Thyroid gland (tissue), 4 donors: ENCODE measurements around the gene BLOC1S6.

Experiments
- POLR2A ChIP-seq, 2 donors: fragments of 450-650 bp; IDR thresholded peaks; one replicate each; pipeline ENCODE4 v1.6.1; 2017; ENCODE audit warnings: antibody characterized with exemption in 2 of 2, mild to moderate bottlenecking in 2 of 2, moderate library complexity in 1 of 2
- TF ChIP-seq, protein P1 (sequence below), 6 experiments: fragments of 200-600 bp in 3 of 6; fragments of 450-650 bp in 3 of 6; sonication (generic) in 3 of 6; IDR thresholded peaks; one replicate each; pipeline ENCODE4 v1.5.1; 2016 to 2019; ENCODE audit warnings: antibody characterized with exemption in 6 of 6, mild to moderate bottlenecking in 2 of 6, inconsistent platforms in 1 of 6, moderate library complexity in 1 of 6

DNA sequence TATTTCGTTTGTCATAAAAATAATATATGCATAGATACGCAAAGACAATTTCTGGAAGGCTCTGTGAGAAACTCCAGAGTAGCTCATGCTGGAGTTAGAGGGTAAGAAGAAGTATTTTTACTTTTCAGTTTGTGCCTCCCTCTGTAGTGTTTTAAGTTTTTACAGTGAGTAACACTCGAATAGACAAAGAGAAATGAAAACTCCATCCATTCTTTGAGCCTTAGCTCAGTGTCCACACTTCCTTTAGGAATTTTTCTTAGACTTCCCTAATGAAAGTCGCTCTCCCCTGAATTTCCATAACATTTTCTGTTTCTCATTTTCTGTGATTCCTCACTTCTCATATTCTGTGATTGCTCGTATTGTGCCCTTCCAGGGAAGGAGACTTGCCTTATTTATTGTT lies 2.1 kb downstream of the BLOC1S6 start:
- TF ChIP-seq, protein P1, sequence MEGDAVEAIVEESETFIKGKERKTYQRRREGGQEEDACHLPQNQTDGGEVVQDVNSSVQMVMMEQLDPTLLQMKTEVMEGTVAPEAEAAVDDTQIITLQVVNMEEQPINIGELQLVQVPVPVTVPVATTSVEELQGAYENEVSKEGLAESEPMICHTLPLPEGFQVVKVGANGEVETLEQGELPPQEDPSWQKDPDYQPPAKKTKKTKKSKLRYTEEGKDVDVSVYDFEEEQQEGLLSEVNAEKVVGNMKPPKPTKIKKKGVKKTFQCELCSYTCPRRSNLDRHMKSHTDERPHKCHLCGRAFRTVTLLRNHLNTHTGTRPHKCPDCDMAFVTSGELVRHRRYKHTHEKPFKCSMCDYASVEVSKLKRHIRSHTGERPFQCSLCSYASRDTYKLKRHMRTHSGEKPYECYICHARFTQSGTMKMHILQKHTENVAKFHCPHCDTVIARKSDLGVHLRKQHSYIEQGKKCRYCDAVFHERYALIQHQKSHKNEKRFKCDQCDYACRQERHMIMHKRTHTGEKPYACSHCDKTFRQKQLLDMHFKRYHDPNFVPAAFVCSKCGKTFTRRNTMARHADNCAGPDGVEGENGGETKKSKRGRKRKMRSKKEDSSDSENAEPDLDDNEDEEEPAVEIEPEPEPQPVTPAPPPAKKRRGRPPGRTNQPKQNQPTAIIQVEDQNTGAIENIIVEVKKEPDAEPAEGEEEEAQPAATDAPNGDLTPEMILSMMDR (IDR thresholded peaks at IDR 0.05): no peak
- no peak for TF ChIP-seq POLR2A (IDR thresholded peaks at IDR 0.05)
